ENCODE results near the gene LBR.
A peak's percentile ranks its signal among the peaks of the same experiment; 100 is the strongest.

LBR gene

GRCh38 chr1:225466848-225467192 is 39.0 kb upstream of the LBR start:
- Histone ChIP-seq H3K27ac (ENCODE audit: low read length) (peak overlapping the region; percentile 95), H3K4me2 (ENCODE audit: insufficient read depth, low read length) (peak overlapping the region; percentile 83), H3K79me2 (ENCODE audit: insufficient read depth, low read length) (no peaks in the 10 kb centered on the region), H3K36me3 (ENCODE audit: insufficient read depth, low read length) (no peaks in the 10 kb centered on the region), H3K9ac (ENCODE audit: low read depth, low read length) (peak overlapping the region; percentile 87), H3K4me1 (ENCODE audit: insufficient read depth, low read length) (peaks cover 32% of the 10 kb centered on the region), H2AFZ (ENCODE audit: low read depth, low read length) (peak overlapping the region; percentile 88), H3K27me3 (ENCODE audit: insufficient read depth, low read length, poor library complexity) (no peaks in the 10 kb centered on the region), H3K4me3 (ENCODE audit: low read depth in 1 of 2, low read length in 2 of 2) (peak overlapping the region in 1 of 2 experiments; percentile 79; a peak in 2 of 4 replicates), H3K9me3 (ENCODE audit: insufficient read depth, low read length, severe bottlenecking) (no peaks in the 10 kb centered on the region), H4K20me1 (ENCODE audit: insufficient read depth, low read length) (no peaks in the 10 kb centered on the region)
- no peak for DNase-seq
- ATAC-seq (ENCODE audit: insufficient read depth, low read depth): no peak
- TF ChIP-seq CTCF (IDR thresholded peaks at IDR 0.05; ENCODE audit: borderline replicate concordance, extremely low read depth, low read length, poor library complexity, severe bottlenecking) (no peak), EZH2 (IDR thresholded peaks at IDR 0.05; ENCODE audit: borderline replicate concordance, low read depth, low read length, severe bottlenecking) (no peak)

GRCh38 chr1:225465793-225466517 is 38.1 kb upstream of the LBR start:
- DNase-seq (no peak), ATAC-seq (ENCODE audit: insufficient read depth, low read depth) (no peak)
- Histone ChIP-seq H3K9me3 (ENCODE audit: insufficient read depth, low read length, severe bottlenecking) (no peaks in the 10 kb centered on the region), H2AFZ (ENCODE audit: low read depth, low read length) (peak overlapping the region; percentile 45; the same call in 1 of the 2 replicates), H3K36me3 (ENCODE audit: insufficient read depth, low read length) (no peaks in the 10 kb centered on the region), H3K4me3 (ENCODE audit: low read depth in 1 of 2, low read length in 2 of 2) (no peak overlapping the region), H3K9ac (ENCODE audit: low read depth, low read length) (0 out of 2 replicates have a peak overlapping the region, but pooled peaks have one; percentile 2), H3K27me3 (ENCODE audit: insufficient read depth, low read length, poor library complexity) (no peaks in the 10 kb centered on the region), H3K79me2 (ENCODE audit: insufficient read depth, low read length) (no peaks in the 10 kb centered on the region), H3K4me2 (ENCODE audit: insufficient read depth, low read length) (no peak overlapping the region), H4K20me1 (ENCODE audit: insufficient read depth, low read length) (no peaks in the 10 kb centered on the region), H3K4me1 (ENCODE audit: insufficient read depth, low read length) (peaks cover 39% of the 10 kb centered on the region), H3K27ac (ENCODE audit: low read length) (peak overlapping the region; percentile 50; the same call in 1 of the 2 replicates)
- TF ChIP-seq CTCF (IDR thresholded peaks at IDR 0.05; ENCODE audit: borderline replicate concordance, extremely low read depth, low read length, poor library complexity, severe bottlenecking) (no peak), EZH2 (IDR thresholded peaks at IDR 0.05; ENCODE audit: borderline replicate concordance, low read depth, low read length, severe bottlenecking) (no peak)

GRCh38 chr1:225464851-225465792 is 37.3 kb upstream of the LBR start:
- no peaks in the 10 kb centered on the region for H3K9me3 ChIP-seq (ENCODE audit: insufficient read depth, low read length, severe bottlenecking)

More at GRCh38 chr1:225464851-225465792, 37.3 kb upstream of the LBR start:
- Histone ChIP-seq H3K9ac (ENCODE audit: low read depth, low read length) (0 out of 2 replicates have a peak overlapping the region, but pooled peaks have one; percentile 6), H3K4me2 (ENCODE audit: insufficient read depth, low read length) (no peak overlapping the region), H3K36me3 (ENCODE audit: insufficient read depth, low read length) (no peaks in the 10 kb centered on the region), H3K4me3 (ENCODE audit: low read depth in 1 of 2, low read length in 2 of 2) (no peak overlapping the region), H3K4me1 (ENCODE audit: insufficient read depth, low read length) (peaks cover 47% of the 10 kb centered on the region), H3K27ac (ENCODE audit: low read length) (peak overlapping the region; percentile 50; the same call in 1 of the 2 replicates), H3K27me3 (ENCODE audit: insufficient read depth, low read length, poor library complexity) (no peaks in the 10 kb centered on the region), H3K79me2 (ENCODE audit: insufficient read depth, low read length) (no peaks in the 10 kb centered on the region), H2AFZ (ENCODE audit: low read depth, low read length) (no peak overlapping the region), H4K20me1 (ENCODE audit: insufficient read depth, low read length) (no peaks in the 10 kb centered on the region)
- DNase-seq (no peak), ATAC-seq (ENCODE audit: insufficient read depth, low read depth) (no peak)
- no peak for TF ChIP-seq EZH2 (IDR thresholded peaks at IDR 0.05; ENCODE audit: borderline replicate concordance, low read depth, low read length, severe bottlenecking)
- TF ChIP-seq CTCF (IDR thresholded peaks at IDR 0.05; ENCODE audit: borderline replicate concordance, extremely low read depth, low read length, poor library complexity, severe bottlenecking): no peak
